Measurements from ENCODE around the gene AFP. TPM values are rescaled to one million over a fixed set of nuclear protein-coding genes. Genes with fewer than 3 reads are reported as not detected.

The AFP gene
- total RNA-seq, 1 donor from 2014 or later: not detected

DNA sequence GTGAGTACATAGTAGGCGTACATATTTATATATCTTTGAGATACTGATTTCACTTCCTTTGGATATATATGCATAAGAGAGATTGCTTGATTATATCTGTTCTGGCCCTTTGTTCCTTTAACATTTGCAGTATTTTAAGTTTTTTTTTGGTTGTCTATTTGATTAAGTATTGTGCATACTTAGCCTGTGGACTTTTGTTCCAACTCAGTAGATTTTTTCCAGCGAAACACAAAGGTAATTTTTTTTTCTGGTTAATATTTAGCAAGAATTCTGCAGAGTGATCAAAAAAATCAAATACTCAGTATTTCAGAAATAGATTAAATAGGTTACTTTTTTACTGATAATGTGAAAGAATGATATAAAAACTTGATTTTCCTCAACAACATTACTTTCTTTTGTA lies 45.3 kb downstream of the AFP start, which contains the start of gene AFM:
Gene AFM (plus strand): TSS at position 388 of the 400 bp plus-strand sequence. CDS start 31 bp downstream, outside the sequence.
- Mint-ChIP-seq H3K4me3 (no peak within 1 kb of the TSS), H3K4me1 (no peaks in the 10 kb centered on the region), H3K36me3 (no peaks in the 10 kb centered on the region), H3K27me3 (ENCODE audit: insufficient read depth, low read depth) (peaks cover 6% of the 10 kb centered on the region), H3K27ac (no peak within 1 kb of the TSS), H3K9me3 (no peaks in the 10 kb centered on the region)
- Histone ChIP-seq H3K36me3 (no peaks in the 10 kb centered on the region), H3K27ac (no peak within 1 kb of the TSS), H2AFZ (replicated peaks) (no peak within 1 kb of the TSS), H3K9ac (no peak within 1 kb of the TSS), H3K4me3 (no peak within 1 kb of the TSS), H3K27me3 (no peaks in the 10 kb centered on the region), H4K20me1 (ENCODE audit: low read depth) (no peaks in the 10 kb centered on the region), H3K79me2 (ENCODE audit: low read depth) (no peaks in the 10 kb centered on the region), H3K4me1 (no peaks in the 10 kb centered on the region), H3K4me2 (no peak within 1 kb of the TSS), H3K9me3 (ENCODE audit: low read depth) (no peaks in the 10 kb centered on the region), H3F3A (ENCODE audit: low read depth) (no peaks in the 10 kb centered on the region)
- no peak for DNase-seq (ENCODE audit: low spot score)
- TF ChIP-seq EZH2 (IDR thresholded peaks at IDR 0.05) (no peak), EZH2phosphoT487 (IDR thresholded peaks at IDR 0.05) (no peak)
- TF ChIP-seq, protein P1, sequence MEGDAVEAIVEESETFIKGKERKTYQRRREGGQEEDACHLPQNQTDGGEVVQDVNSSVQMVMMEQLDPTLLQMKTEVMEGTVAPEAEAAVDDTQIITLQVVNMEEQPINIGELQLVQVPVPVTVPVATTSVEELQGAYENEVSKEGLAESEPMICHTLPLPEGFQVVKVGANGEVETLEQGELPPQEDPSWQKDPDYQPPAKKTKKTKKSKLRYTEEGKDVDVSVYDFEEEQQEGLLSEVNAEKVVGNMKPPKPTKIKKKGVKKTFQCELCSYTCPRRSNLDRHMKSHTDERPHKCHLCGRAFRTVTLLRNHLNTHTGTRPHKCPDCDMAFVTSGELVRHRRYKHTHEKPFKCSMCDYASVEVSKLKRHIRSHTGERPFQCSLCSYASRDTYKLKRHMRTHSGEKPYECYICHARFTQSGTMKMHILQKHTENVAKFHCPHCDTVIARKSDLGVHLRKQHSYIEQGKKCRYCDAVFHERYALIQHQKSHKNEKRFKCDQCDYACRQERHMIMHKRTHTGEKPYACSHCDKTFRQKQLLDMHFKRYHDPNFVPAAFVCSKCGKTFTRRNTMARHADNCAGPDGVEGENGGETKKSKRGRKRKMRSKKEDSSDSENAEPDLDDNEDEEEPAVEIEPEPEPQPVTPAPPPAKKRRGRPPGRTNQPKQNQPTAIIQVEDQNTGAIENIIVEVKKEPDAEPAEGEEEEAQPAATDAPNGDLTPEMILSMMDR (IDR thresholded peaks at IDR 0.05): no peak

DNA sequence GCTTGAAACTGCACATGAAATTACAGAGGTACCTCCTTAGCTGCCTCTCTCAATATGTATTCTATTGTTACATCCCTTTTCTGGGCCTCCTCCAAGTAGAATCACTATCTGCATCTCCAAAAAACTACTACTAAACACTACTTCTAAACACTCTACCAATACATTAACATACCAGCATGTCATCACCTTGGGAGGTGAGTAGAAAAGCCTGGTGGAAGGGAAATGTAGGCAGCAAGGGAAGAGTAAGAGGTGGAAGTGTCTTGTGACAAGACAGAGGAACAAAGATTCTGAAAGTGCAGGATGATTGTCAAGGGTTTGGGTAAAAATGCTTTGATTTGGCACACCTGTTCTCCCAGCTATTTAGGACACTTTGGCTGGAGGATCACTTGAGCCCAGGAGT lies 49.1 kb downstream of the AFP start:
- no peak overlapping the region for H3K4me3 Mint-ChIP-seq
- no peaks in the 10 kb centered on the region for H3K9me3 Mint-ChIP-seq
- H3K27me3 Mint-ChIP-seq (ENCODE audit: insufficient read depth, low read depth): no peaks in the 10 kb centered on the region
- Histone ChIP-seq H3K36me3 (no peaks in the 10 kb centered on the region), H3K9me3 (ENCODE audit: low read depth) (no peaks in the 10 kb centered on the region), H3F3A (ENCODE audit: low read depth) (no peaks in the 10 kb centered on the region), H3K27me3 (no peaks in the 10 kb centered on the region), H3K4me3 (no peak overlapping the region), H3K4me2 (no peak overlapping the region), H3K9ac (no peak overlapping the region), H2AFZ (replicated peaks) (no peak overlapping the region), H3K79me2 (ENCODE audit: low read depth) (no peaks in the 10 kb centered on the region), H3K27ac (no peak overlapping the region), H3K4me1 (no peaks in the 10 kb centered on the region), H4K20me1 (ENCODE audit: low read depth) (no peaks in the 10 kb centered on the region)
- no peak for DNase-seq (ENCODE audit: low spot score)
- H3K27ac Mint-ChIP-seq: no peak overlapping the region
- H3K4me1 Mint-ChIP-seq: no peaks in the 10 kb centered on the region
- no peaks in the 10 kb centered on the region for H3K36me3 Mint-ChIP-seq
- no peak for TF ChIP-seq EZH2 (IDR thresholded peaks at IDR 0.05)
- TF ChIP-seq, protein P1 (IDR thresholded peaks at IDR 0.05): no peak
- no peak for TF ChIP-seq EZH2phosphoT487 (IDR thresholded peaks at IDR 0.05)

DNA sequence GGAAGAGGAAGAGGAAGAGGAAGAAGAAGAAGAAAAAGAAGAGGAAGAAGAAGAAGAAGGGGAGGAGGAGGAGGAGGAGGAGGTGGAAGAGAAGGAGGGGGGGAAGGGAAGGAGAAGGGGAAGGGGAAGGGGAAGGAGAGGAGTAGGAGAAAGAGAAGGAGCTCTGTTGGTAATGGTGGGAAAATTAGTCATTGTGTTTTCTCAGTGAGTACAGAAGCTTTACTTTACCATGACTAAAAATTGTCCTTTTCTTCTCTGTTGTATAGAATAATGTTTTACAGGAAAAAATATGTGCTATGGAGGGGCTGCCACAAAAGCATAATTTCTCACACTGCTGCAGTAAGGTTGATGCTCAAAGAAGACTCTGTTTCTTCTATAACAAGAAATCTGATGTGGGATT lies 49.6 kb downstream of the AFP start:
- Histone ChIP-seq H3K36me3 (no peaks in the 10 kb centered on the region), H2AFZ (replicated peaks) (no peak overlapping the region), H3K4me1 (no peaks in the 10 kb centered on the region), H3K9me3 (ENCODE audit: low read depth) (no peaks in the 10 kb centered on the region), H3F3A (ENCODE audit: low read depth) (no peaks in the 10 kb centered on the region), H3K4me3 (no peak overlapping the region), H3K4me2 (no peak overlapping the region), H3K9ac (no peak overlapping the region), H3K27me3 (no peaks in the 10 kb centered on the region), H3K27ac (no peak overlapping the region), H3K79me2 (ENCODE audit: low read depth) (no peaks in the 10 kb centered on the region), H4K20me1 (ENCODE audit: low read depth) (no peaks in the 10 kb centered on the region)
- Mint-ChIP-seq H3K27ac (no peak overlapping the region), H3K4me3 (no peak overlapping the region), H3K9me3 (no peaks in the 10 kb centered on the region), H3K27me3 (ENCODE audit: insufficient read depth, low read depth) (no peaks in the 10 kb centered on the region), H3K36me3 (no peaks in the 10 kb centered on the region), H3K4me1 (no peaks in the 10 kb centered on the region)
- DNase-seq (ENCODE audit: low spot score): no peak
- no peak for TF ChIP-seq EZH2phosphoT487 (IDR thresholded peaks at IDR 0.05)
- TF ChIP-seq, protein P1 (IDR thresholded peaks at IDR 0.05): no peak
- no peak for TF ChIP-seq EZH2 (IDR thresholded peaks at IDR 0.05)
